K562 (cell line): ENCODE measurements around the gene RFX7. TPM values are rescaled to one million over a fixed set of nuclear protein-coding genes. Genes with fewer than 3 reads are reported as not detected.

ENCODE experiments used
- ARID2 ChIP-seq: fragments of 450-650 bp; IDR thresholded peaks from 2 replicates; pipeline ENCODE4 v1.6.1; 2017; ENCODE audit warnings: antibody characterized with exemption, mild to moderate bottlenecking
- CHD2 ChIP-seq: IDR thresholded peaks from 2 replicates; pipeline ENCODE4 v1.6.1; 2011; ENCODE audit warnings: low read depth, low read length
- ETV1 ChIP-seq: fragments of 450-650 bp; conservative IDR thresholded peaks from 2 replicates; pipeline ENCODE4 v1.6.1; 2016; ENCODE audit warnings: missing genetic modification characterization, control low read depth, low read depth, missing compliant biosample characterization
- FOXO4 ChIP-seq: fragments of 450-650 bp; formaldehyde crosslinking; IDR thresholded peaks from 2 replicates; pipeline ENCODE4 v1.4.0; 2020; ENCODE audit warnings: mild to moderate bottlenecking, moderate library complexity
- HMBOX1 ChIP-seq: sonication (generic); IDR thresholded peaks from 2 replicates; pipeline ENCODE4 v1.6.1; 2016
- ILK ChIP-seq: fragments of 450-650 bp; IDR thresholded peaks from 2 replicates; pipeline ENCODE4 v1.6.1; 2016; ENCODE audit warnings: missing genetic modification characterization, low read depth, mild to moderate bottlenecking, missing compliant biosample characterization, moderate library complexity, borderline replicate concordance
- JUND ChIP-seq, 2 experiments: IDR thresholded peaks; 2 replicates in 1 of 2; 3 replicates in 1 of 2; pipeline ENCODE4 v1.6.1; 2011; ENCODE audit warnings: borderline replicate concordance in 2 of 2, low read depth in 2 of 2, low read length in 2 of 2, improper control_type of control experiment in 1 of 2, missing biosample characterization in 1 of 2, missing genetic modification characterization in 1 of 2, missing genetic modification reagents in 1 of 2
- MEIS2 ChIP-seq: fragments of 450-650 bp; IDR thresholded peaks from 2 replicates; pipeline ENCODE4 v1.6.1; 2014; ENCODE audit warnings: mild to moderate bottlenecking; ENCODE audit not compliant: partially characterized antibody
- PHF20 ChIP-seq: fragments of 450-650 bp; IDR thresholded peaks from 2 replicates; pipeline ENCODE4 v1.6.1; 2018; ENCODE audit not compliant: partially characterized antibody
- PHTF2 ChIP-seq: fragments of 250-450 bp; sonication (Bioruptor Pico); IDR thresholded peaks from 2 replicates; pipeline ENCODE4 v1.5.0; 2021; ENCODE audit warnings: mild to moderate bottlenecking
- POLR2AphosphoS2 ChIP-seq: IDR thresholded peaks from 2 replicates; pipeline ENCODE4 v1.6.1; 2012; ENCODE audit warnings: low read length, improper control_type of control experiment
- PURB ChIP-seq: sonication (generic); formaldehyde crosslinking; IDR thresholded peaks from 2 replicates; pipeline ENCODE4 v1.9.0; 2021; ENCODE audit warnings: low read depth, mild to moderate bottlenecking, missing genetic modification reagents
- SMARCA4 ChIP-seq: fragments of 450-650 bp; IDR thresholded peaks from 2 replicates; pipeline ENCODE4 v1.6.1; 2016
- SRF ChIP-seq, 2 experiments: fragments of 250-450, 450-650 bp in 1 of 2; sonication (Bioruptor Pico) in 1 of 2; sonication (generic) in 1 of 2; formaldehyde crosslinking; IDR thresholded peaks; 2 replicates each; pipeline versions ENCODE4 v1.5.0 to v1.5.1; 2020 to 2022; ENCODE audit warnings: mild to moderate bottlenecking in 1 of 2, missing genetic modification reagents in 1 of 2
- TRIM25 ChIP-seq: fragments of 450-650 bp; IDR thresholded peaks from 2 replicates; pipeline ENCODE4 v1.7.0; 2016; ENCODE audit warnings: borderline replicate concordance
- ZC3H4 ChIP-seq: sonication (generic); formaldehyde crosslinking; IDR thresholded peaks from 2 replicates; pipeline ENCODE4 v1.9.0; 2021; ENCODE audit warnings: missing genetic modification reagents, borderline replicate concordance
- ZFP30 ChIP-seq: fragments of 250-450 bp; sonication (Bioruptor Pico); IDR thresholded peaks from 2 replicates; pipeline ENCODE4 v1.8.0; 2022; ENCODE audit warnings: moderate library complexity, mild to moderate bottlenecking, inconsistent platforms, borderline replicate concordance
- ZHX1 ChIP-seq: fragments of 150-350 bp; conservative IDR thresholded peaks from 2 replicates; pipeline ENCODE4 v1.6.1; 2014; ENCODE audit warnings: low read length
- polyA plus RNA-seq, 8 experiments: library from polyadenylated mRNA; depleted of rRNA in 4 of 8; stranded (reverse) in 5 of 8; unstranded in 3 of 8; fragments of >200 nt; fragmentation: Nextera tagmentation in 2 of 8; fragmentation: Illumina TruSeq in 1 of 8; extraction: Ambion mirVana in 2 of 8; extraction: Trizol in 1 of 8; gene quantifications; 2 replicates each; pipeline versions ENCODE4 v1.2.1 to v1.2.3, GENCODE V29; 2011 to 2014; ENCODE audit warnings: inconsistent platforms in 1 of 8, missing spikeins in 1 of 8
- total RNA-seq, 7 experiments: library from RNA; depleted of rRNA in 6 of 7; stranded (reverse); fragments of >200 nt in 6 of 7; fragmentation: Illumina TruSeq in 2 of 7; extraction: Trizol in 2 of 7; gene quantifications; 2 replicates each; pipeline versions ENCODE4 v1.2.1 to v1.2.3, GENCODE V29; 2011 to 2021; ENCODE audit warnings: low replicate concordance in 1 of 7

Gene RFX7
- total and polyA plus RNA-seq, 9 of the 15 experiments (the other 6 are each of a cell fraction or from before 2014, with no cell fraction given), result 2.4 to 17.9 (median 6.3) TPM

GRCh38 chr15:56245871-56246814 is 2.5 kb upstream of the RFX7 start (continued):
- TF ChIP-seq HMBOX1 (0 out of 2 replicates have a peak, but pooled peaks have one; percentile 48), ZFP30 (no peak), PHF20 (no peak), PHTF2 (CRISPR knock-in tag) (no peak), FOXO4 (CRISPR knock-in tag) (no peak), ILK (tag) (no peak), ETV1 (peak; percentile 90), MEIS2 (peak; percentile 6), ZC3H4 (CRISPR knock-in tag) (no peak), TRIM25 (no peak), ARID2 (no peak; the same call in 1 of the 2 replicates), SRF (CRISPR knock-in tag; IDR thresholded peaks at IDR 0.05) (peak in 1 of 2 experiments; percentile 66; a peak in 1 of 4 replicates), POLR2AphosphoS2 (no peak), SMARCA4 (no peak), CHD2 (no peak), ZHX1 (peak; percentile 88; the same call in 1 of the 2 replicates), PURB (CRISPR knock-in tag) (no peak), JUND (IDR thresholded peaks at IDR 0.05; ENCODE audit: borderline replicate concordance, low read depth, low read length) (peak; percentile 70), JUND (tag; IDR thresholded peaks at IDR 0.05; ENCODE audit: borderline replicate concordance, low read depth, low read length) (no peak; the same call in 2 of the 3 replicates)
